ENCODE results near the gene CA5A. TPM values are rescaled to one million over a fixed set of nuclear protein-coding genes. Genes with fewer than 3 reads are reported as not detected.
A peak's percentile ranks its signal among the peaks of the same experiment; 100 is the strongest.

Gene CA5A
- total RNA-seq, 4 donors from 2014 or later, result not detected

- no peak for DNase-seq (ENCODE audit: low spot score in 2 of 2)
- no peaks in the 10 kb centered on the region for H3K36me3 ChIP-seq
- H3K4me3 ChIP-seq, result no peak overlapping the region
- peaks cover 51% of the 10 kb centered on the region for H3K4me1 ChIP-seq
- WGBS, result 67% methylated on average over 15 of the region's 15 CpGs
- TF ChIP-seq EP300 (IDR thresholded peaks at IDR 0.05) (no peak), POLR2AphosphoS5 (IDR thresholded peaks at IDR 0.05) (no peak), POLR2A (IDR thresholded peaks at IDR 0.05) (no peak), CTCF (IDR thresholded peaks at IDR 0.05) (no peak)
- H3K27me3 ChIP-seq, result no peaks in the 10 kb centered on the region
- H3K27ac ChIP-seq, result peak overlapping the region; percentile 7
- H3K9me3 ChIP-seq, result no peaks in the 10 kb centered on the region
Measured at GRCh38 chr16:87953308-87954215, 17.2 kb upstream of the CA5A start.

- H3K4me3 ChIP-seq, result peak overlapping the region; percentile 86
- DNase-seq (ENCODE audit: low spot score in 2 of 2), result no peak
Measured at GRCh38 chr16:87952751-87953150, 16.4 kb upstream of the CA5A start.

GRCh38 chr16:87951552-87952538 lies 15.5 kb upstream of the CA5A start:
- WGBS, result 4% methylated on average over 28 of the region's 82 CpGs

More at GRCh38 chr16:87952751-87953150, 16.4 kb upstream of the CA5A start:
- no peak for TF ChIP-seq POLR2A (IDR thresholded peaks at IDR 0.05)
- no peak for TF ChIP-seq CTCF (IDR thresholded peaks at IDR 0.05)
- TF ChIP-seq EP300 (IDR thresholded peaks at IDR 0.05), result no peak
- no peak for TF ChIP-seq POLR2AphosphoS5 (IDR thresholded peaks at IDR 0.05)
- WGBS, result 92% methylated on average over 16 of the region's 16 CpGs
- peaks cover 50% of the 10 kb centered on the region for H3K4me1 ChIP-seq
- no peak overlapping the region for H3K27ac ChIP-seq
- no peaks in the 10 kb centered on the region for H3K9me3 ChIP-seq
- H3K36me3 ChIP-seq, result no peaks in the 10 kb centered on the region
- no peaks in the 10 kb centered on the region for H3K27me3 ChIP-seq

GRCh38 chr16:87950765-87951551 lies 14.6 kb upstream of the CA5A start, which contains the start of gene BANP:
BANP (plus strand) TSS chr16:87951434; CDS start chr16:87975116, 23,682 bp downstream.
- under 1% methylated on average over 28 of the region's 73 CpGs for WGBS
- peak within 1 kb of the TSS; percentile 97 for H3K27ac ChIP-seq

More at GRCh38 chr16:87951552-87952538, 15.5 kb upstream of the CA5A start:
- Histone ChIP-seq H3K4me1 (peaks cover 44% of the 10 kb centered on the region), H3K36me3 (no peaks in the 10 kb centered on the region), H3K27ac (peak overlapping the region; percentile 97), H3K27me3 (no peaks in the 10 kb centered on the region), H3K9me3 (no peaks in the 10 kb centered on the region), H3K4me3 (peak overlapping the region; percentile 86)
- DNase-seq (ENCODE audit: low spot score in 2 of 2), result peak in 1 of 2 donors; percentile 74
- TF ChIP-seq CTCF (IDR thresholded peaks at IDR 0.05) (no peak), POLR2A (IDR thresholded peaks at IDR 0.05) (peak in 1 of 2 donors; percentile 51)

More at GRCh38 chr16:87950765-87951551, 14.6 kb upstream of the CA5A start, which contains the start of gene BANP:
- Histone ChIP-seq H3K4me3 (peak within 1 kb of the TSS; percentile 86), H3K9me3 (no peaks in the 10 kb centered on the region), H3K36me3 (no peaks in the 10 kb centered on the region), H3K27me3 (no peaks in the 10 kb centered on the region), H3K4me1 (peaks cover 36% of the 10 kb centered on the region)
- peak; percentile 20 to 31 for TF ChIP-seq CTCF (IDR thresholded peaks at IDR 0.05)
- peak in 2 of 3 donors; percentile 68 to 75 for TF ChIP-seq POLR2AphosphoS5 (IDR thresholded peaks at IDR 0.05)
- TF ChIP-seq EP300 (IDR thresholded peaks at IDR 0.05), result no peak
- DNase-seq (ENCODE audit: low spot score in 2 of 2), result peak; percentile 98 to 99

Data from suprapubic skin (tissue), 4 donors.